Naive B cell (primary cell): ENCODE data around the gene DIS3L2. TPM values are rescaled to one million over a fixed set of nuclear protein-coding genes. Genes with fewer than 3 reads are reported as not detected.
"Not testable (repeated sequence)": the region's sequence is repeated elsewhere in the genome, so short reads cannot be mapped to it uniquely, and the experiment has no call there.

ENCODE experiments used
- ATAC-seq, 2 donors: fragments of 150-1000 bp; cut with Tn5 transposase; 2 replicates each; pipeline ENCODE4 v1.10.0; 2021; ENCODE audit warnings: low read depth in 2 of 2, mild to moderate bottlenecking in 2 of 2, moderate library complexity in 2 of 2
- DNase-seq: peaks from one replicate; pipeline ENCODE4 v3.0.0; 2022
- H3K27ac Mint-ChIP-seq, 6 donors: one replicate each; pipeline ENCODE4 v1.8.0; 2020 to 2022; ENCODE audit warnings: mild to moderate bottlenecking in 6 of 6, mixed read lengths in 6 of 6, moderate library complexity in 5 of 6, inconsistent platforms in 2 of 6
- H3K27me3 Mint-ChIP-seq, 3 donors: one replicate each; pipeline ENCODE4 v1.8.0; 2021 to 2022; ENCODE audit warnings: mixed read lengths in 3 of 3, mild to moderate bottlenecking in 1 of 3
- H3K36me3 Mint-ChIP-seq, 2 donors: one replicate each; pipeline ENCODE4 v1.8.0; 2020 to 2022; ENCODE audit warnings: mixed read lengths in 2 of 2, inconsistent platforms in 1 of 2, mild to moderate bottlenecking in 1 of 2
- H3K4me1 Mint-ChIP-seq, 3 donors: one replicate each; pipeline ENCODE4 v1.8.0; 2020 to 2022; ENCODE audit warnings: mixed read lengths in 3 of 3, inconsistent platforms in 1 of 3, mild to moderate bottlenecking in 1 of 3, moderate library complexity in 1 of 3
- H3K4me3 Mint-ChIP-seq, 8 donors: one replicate each; pipeline ENCODE4 v1.8.0; 2020 to 2022; ENCODE audit warnings: mild to moderate bottlenecking in 8 of 8, mixed read lengths in 8 of 8, moderate library complexity in 8 of 8, inconsistent platforms in 2 of 8
- H3K9me3 Mint-ChIP-seq, 7 donors: one replicate each; pipeline ENCODE4 v1.8.0; 2020 to 2022; ENCODE audit warnings: mixed read lengths in 7 of 7, mild to moderate bottlenecking in 5 of 7, inconsistent platforms in 2 of 7, moderate library complexity in 1 of 7
- polyA plus RNA-seq, 6 donors: library from polyadenylated mRNA; unstranded; fragments of 300-500 nt; fragmentation: Illumina TruSeq; gene quantifications; one replicate each; pipeline ENCODE4 v1.2.3, GENCODE V29; 2021; ENCODE audit warnings: low read depth in 6 of 6

DIS3L2 gene
- polyA plus RNA-seq, 6 donors from 2014 or later: 6.0 to 29.0 (median 17.6) TPM

GRCh38 chr2:232334136-232334884, 372.8 kb downstream of the DIS3L2 start:
- H3K4me1 Mint-ChIP-seq, H3K9me3 Mint-ChIP-seq, ATAC-seq, DNase-seq, H3K27me3 Mint-ChIP-seq, H3K27ac Mint-ChIP-seq, H3K36me3 Mint-ChIP-seq, H3K4me3 Mint-ChIP-seq: not testable (repeated sequence)

GRCh38 chr2:232334885-232335205, 373.3 kb downstream of the DIS3L2 start:
- not testable (repeated sequence) for DNase-seq, H3K4me1 Mint-ChIP-seq, H3K36me3 Mint-ChIP-seq, H3K9me3 Mint-ChIP-seq, H3K4me3 Mint-ChIP-seq, H3K27ac Mint-ChIP-seq, ATAC-seq, H3K27me3 Mint-ChIP-seq

- peak in 1 of 2 donors; percentile 32 for ATAC-seq
- DNase-seq: not testable (repeated sequence)
These were observed 373.8 kb downstream of the DIS3L2 start for GRCh38 chr2:232335206-232335858.

GRCh38 chr2:232335859-232336215, 374.3 kb downstream of the DIS3L2 start:
- DNase-seq (no peak), ATAC-seq (no peak)
- Mint-ChIP-seq H3K27me3 (no peaks in the 10 kb centered on the region), H3K9me3 (no peaks in the 10 kb centered on the region), H3K4me1 (no peaks in the 10 kb centered on the region), H3K27ac (peak overlapping the region in 1 of 6 donors; percentile 85), H3K4me3 (no peak overlapping the region), H3K36me3 (no peaks in the 10 kb centered on the region)

More at GRCh38 chr2:232335206-232335858, 373.8 kb downstream of the DIS3L2 start:
- not testable (repeated sequence) for H3K27me3 Mint-ChIP-seq, H3K36me3 Mint-ChIP-seq, H3K27ac Mint-ChIP-seq, H3K4me3 Mint-ChIP-seq, H3K9me3 Mint-ChIP-seq, H3K4me1 Mint-ChIP-seq

- DNase-seq (no peak), ATAC-seq (no peak)
- Mint-ChIP-seq H3K4me1 (no peaks in the 10 kb centered on the region), H3K9me3 (no peaks in the 10 kb centered on the region), H3K27ac (no peak overlapping the region), H3K27me3 (no peaks in the 10 kb centered on the region), H3K36me3 (no peaks in the 10 kb centered on the region), H3K4me3 (no peak overlapping the region)
These were observed 374.8 kb downstream of the DIS3L2 start for GRCh38 chr2:232336241-232336736.

- DNase-seq (no peak), ATAC-seq (no peak)
- no peaks in the 10 kb centered on the region for H3K9me3 Mint-ChIP-seq
These were observed 375.6 kb downstream of the DIS3L2 start for GRCh38 chr2:232336981-232337720.

GRCh38 chr2:232338094-232338758, 376.7 kb downstream of the DIS3L2 start:
- H3K4me1 Mint-ChIP-seq, ATAC-seq, H3K27ac Mint-ChIP-seq, H3K9me3 Mint-ChIP-seq, DNase-seq, H3K4me3 Mint-ChIP-seq, H3K27me3 Mint-ChIP-seq, H3K36me3 Mint-ChIP-seq: not testable (repeated sequence)

More at GRCh38 chr2:232336981-232337720, 375.6 kb downstream of the DIS3L2 start:
- H3K27me3 Mint-ChIP-seq: no peaks in the 10 kb centered on the region
- H3K27ac Mint-ChIP-seq: no peak overlapping the region
- H3K4me1 Mint-ChIP-seq: no peaks in the 10 kb centered on the region
- H3K36me3 Mint-ChIP-seq: no peaks in the 10 kb centered on the region
- H3K4me3 Mint-ChIP-seq: no peak overlapping the region

- Mint-ChIP-seq H3K36me3 (no peaks in the 10 kb centered on the region), H3K27ac (peak overlapping the region in 1 of 6 donors; percentile 55), H3K9me3 (no peaks in the 10 kb centered on the region), H3K27me3 (no peaks in the 10 kb centered on the region), H3K4me1 (no peaks in the 10 kb centered on the region), H3K4me3 (no peak overlapping the region)
- DNase-seq: no peak
- ATAC-seq: no peak
These were observed 377.2 kb downstream of the DIS3L2 start for GRCh38 chr2:232338759-232339106.

- H3K36me3 Mint-ChIP-seq: no peaks in the 10 kb centered on the region
- H3K4me1 Mint-ChIP-seq: no peaks in the 10 kb centered on the region
- peaks cover 0 to under 1% (median 0%) of the 10 kb centered on the region in 7 donors for H3K9me3 Mint-ChIP-seq
- peak overlapping the region in 3 of 6 donors; percentile 1 to 55 (median 17) for H3K27ac Mint-ChIP-seq
- ATAC-seq (no peak), DNase-seq (no peak)
- H3K27me3 Mint-ChIP-seq: no peaks in the 10 kb centered on the region
- no peak overlapping the region for H3K4me3 Mint-ChIP-seq
These were observed 377.9 kb downstream of the DIS3L2 start for GRCh38 chr2:232339121-232340081.

GRCh38 chr2:232340171-232340935, 378.8 kb downstream of the DIS3L2 start:
- DNase-seq (no peak), ATAC-seq (no peak)
- Mint-ChIP-seq H3K36me3 (no peaks in the 10 kb centered on the region), H3K4me3 (no peak overlapping the region), H3K27ac (no peak overlapping the region), H3K9me3 (peaks cover 0 to 2% (median 0%) of the 10 kb centered on the region in 7 donors), H3K27me3 (no peaks in the 10 kb centered on the region), H3K4me1 (no peaks in the 10 kb centered on the region)

- H3K4me3 Mint-ChIP-seq: no peak overlapping the region
- H3K4me1 Mint-ChIP-seq: no peaks in the 10 kb centered on the region
- no peak overlapping the region for H3K27ac Mint-ChIP-seq
- DNase-seq (no peak), ATAC-seq (no peak)
- H3K36me3 Mint-ChIP-seq: no peaks in the 10 kb centered on the region
- H3K9me3 Mint-ChIP-seq: peaks cover 0 to 4% (median 0%) of the 10 kb centered on the region in 7 donors
- H3K27me3 Mint-ChIP-seq: peaks cover 0 to under 1% (median 0%) of the 10 kb centered on the region in 3 donors
These were observed 379.7 kb downstream of the DIS3L2 start for GRCh38 chr2:232341061-232341738.

- ATAC-seq (no peak), DNase-seq (no peak)
- Mint-ChIP-seq H3K4me1 (no peaks in the 10 kb centered on the region), H3K27ac (no peak overlapping the region), H3K36me3 (no peaks in the 10 kb centered on the region), H3K9me3 (peaks cover 0 to 4% (median 0%) of the 10 kb centered on the region in 7 donors), H3K4me3 (no peak overlapping the region), H3K27me3 (peaks cover 0 to 6% (median 0%) of the 10 kb centered on the region in 3 donors)
These were observed 380.2 kb downstream of the DIS3L2 start for GRCh38 chr2:232341739-232342126.
